ENCODE data around the gene ARAP2. TPM values are rescaled to one million over a fixed set of nuclear protein-coding genes. Genes with fewer than 3 reads are reported as not detected.

ARAP2 gene
- total RNA-seq, 1 experiment from 2014 or later, result 1.7 TPM

Other genes with a start within 250 kb of the ARAP2 start
- gene DTHD1, start 37.1 kb upstream of the ARAP2 start, total RNA-seq (2014; rRNA removed; shearing (Covaris generic)), result not detected in 2 replicates

All from H7 (cell line).